SK-N-SH (cell line): ENCODE measurements around the gene TMEM213. TPM values are rescaled to one million over a fixed set of nuclear protein-coding genes. Genes with fewer than 3 reads are reported as not detected.

Experiments used
- CTCF ChIA-PET: fragments of 300-600, 350-600 bp; formaldehyde crosslinking; extraction: SDS; loops from one replicate; lab custom pipeline; 2021; lab: Yijun Ruan, JAX
- POLR2A ChIA-PET: fragments of 350-600 bp; sonication (Branson Sonifier 250); formaldehyde crosslinking; extraction: SDS; loops from one replicate; lab custom pipeline; 2020; ENCODE audit warnings: antibody characterized with exemption, inconsistent platforms; lab: Yijun Ruan, JAX
- DNase-seq: peaks from one replicate; pipeline ENCODE4 v3.0.0; 2012
- H2AFZ ChIP-seq: fragments of 200-600 bp; sonication (generic); 2 replicates; pipeline ENCODE4 v1.8.1; 2016; ENCODE audit warnings: antibody characterized with exemption, mild to moderate bottlenecking, low read depth
- H3F3A ChIP-seq: fragments of 200-600 bp; sonication (generic); replicated peaks from 2 replicates; pipeline ENCODE3; 2016; ENCODE audit warnings: antibody characterized with exemption, mild to moderate bottlenecking; ENCODE audit not compliant: insufficient read depth
- H3K27ac ChIP-seq, 2 experiments: fragments of 200-500 bp in 1 of 2; fragments of 200-600 bp in 1 of 2; sonication (Bioruptor generic) in 1 of 2; sonication (generic), shearing (Covaris generic) in 1 of 2; 2 replicates each; pipeline versions ENCODE4 v1.5.1 to v1.6.1; 2014 to 2016; ENCODE audit warnings: low read depth in 2 of 2, inconsistent platforms in 1 of 2, low read length in 1 of 2, mild to moderate bottlenecking in 1 of 2, mixed read lengths in 1 of 2
- H3K27me3 ChIP-seq: fragments of 200-600 bp; sonication (generic), shearing (Covaris generic); 2 replicates; pipeline ENCODE4 v1.6.1; 2016; ENCODE audit warnings: mixed run types; ENCODE audit not compliant: insufficient read depth
- H3K36me3 ChIP-seq, 2 experiments: fragments of 200-500 bp in 1 of 2; fragments of 200-600 bp in 1 of 2; sonication (Bioruptor generic) in 1 of 2; sonication (generic) in 1 of 2; replicated peaks in 1 of 2; 2 replicates each; pipeline versions ENCODE3 to v1.5.1; 2014 to 2016; ENCODE audit warnings: low read length in 1 of 2, mild to moderate bottlenecking in 1 of 2; ENCODE audit not compliant: insufficient read depth in 2 of 2, control insufficient read depth in 1 of 2
- H3K4me1 ChIP-seq, 2 experiments: fragments of 200-500 bp in 1 of 2; fragments of 200-600 bp in 1 of 2; sonication (Bioruptor generic) in 1 of 2; sonication (generic), shearing (Covaris generic) in 1 of 2; 2 replicates each; pipeline versions ENCODE4 v1.5.1 to v1.6.1; 2014 to 2016; ENCODE audit warnings: low read depth in 1 of 2, low read length in 1 of 2, mixed run types in 1 of 2; ENCODE audit not compliant: insufficient read depth in 2 of 2, control insufficient read depth in 1 of 2
- H3K4me2 ChIP-seq: fragments of 200-600 bp; sonication (generic), shearing (Covaris generic); 2 replicates; pipeline ENCODE4 v1.6.1; 2017; ENCODE audit warnings: mixed run types
- H3K4me3 ChIP-seq, 2 experiments: fragments of 200-500 bp in 1 of 2; fragments of 200-600 bp in 1 of 2; sonication (Bioruptor generic) in 1 of 2; sonication (generic), shearing (Covaris generic) in 1 of 2; 2 replicates each; pipeline versions ENCODE4 v1.5.1 to v1.8.1; 2014 to 2016; ENCODE audit warnings: low read depth in 2 of 2, inconsistent platforms in 1 of 2, low read length in 1 of 2, mild to moderate bottlenecking in 1 of 2, mixed read lengths in 1 of 2, moderate library complexity in 1 of 2
- H3K79me2 ChIP-seq: fragments of 200-600 bp; sonication (generic); 2 replicates; pipeline ENCODE4 v1.8.1; 2017; ENCODE audit warnings: mild to moderate bottlenecking; ENCODE audit not compliant: insufficient read depth
- H3K9ac ChIP-seq: fragments of 200-600 bp; sonication (generic); 2 replicates; pipeline ENCODE4 v1.6.1; 2017; ENCODE audit warnings: mixed run types
- H3K9me2 ChIP-seq: fragments of 200-600 bp; sonication (generic); 2 replicates; pipeline ENCODE4 v1.6.1; 2017; ENCODE audit warnings: mixed run types
- H3K9me3 ChIP-seq: fragments of 200-600 bp; sonication (generic); 2 replicates; pipeline ENCODE4 v1.6.1; 2017; ENCODE audit warnings: mixed run types, mild to moderate bottlenecking, moderate library complexity
- H4K20me1 ChIP-seq: fragments of 200-600 bp; sonication (generic); 2 replicates; pipeline ENCODE4 v1.6.1; 2017; ENCODE audit warnings: mild to moderate bottlenecking, mixed run types; ENCODE audit not compliant: insufficient read depth
- FOSL2 ChIP-seq: IDR thresholded peaks from 2 replicates; pipeline ENCODE4 v1.4.0; 2012; ENCODE audit warnings: low read depth, mild to moderate bottlenecking, moderate library complexity, borderline replicate concordance
- MXI1 ChIP-seq: IDR thresholded peaks from 2 replicates; pipeline ENCODE4 v1.6.1; 2012; ENCODE audit warnings: mild to moderate bottlenecking, low read depth, low read length, improper control_type of control experiment
- NFIC ChIP-seq: IDR thresholded peaks from 2 replicates; pipeline ENCODE4 v1.4.0; 2012; ENCODE audit warnings: borderline replicate concordance
- NRF1 ChIP-seq: IDR thresholded peaks from 2 replicates; pipeline ENCODE4 v1.6.1; 2012; ENCODE audit warnings: low read depth, mild to moderate bottlenecking, low read length
- RFX5 ChIP-seq: IDR thresholded peaks from 2 replicates; pipeline ENCODE4 v1.6.1; 2012; ENCODE audit warnings: mild to moderate bottlenecking, improper control_type of control experiment, low read length
- RXRA ChIP-seq: IDR thresholded peaks from 2 replicates; pipeline ENCODE4 v1.4.0; 2012; ENCODE audit warnings: low read depth, mild to moderate bottlenecking, borderline replicate concordance
- SMC3 ChIP-seq: IDR thresholded peaks from 2 replicates; pipeline ENCODE4 v1.6.1; 2012; ENCODE audit warnings: low read depth, low read length, improper control_type of control experiment
- TAF1 ChIP-seq: IDR thresholded peaks from 2 replicates; pipeline ENCODE4 v1.6.1; 2012; ENCODE audit warnings: low read depth, mild to moderate bottlenecking, low read length, moderate library complexity, borderline replicate concordance
- WGBS: methylation state at CpG from one replicate; pipeline ENCODE4 v1.1.6; 2017; ENCODE audit warnings: low lambda C conversion rate; 5-methylcytosine and 5-hydroxymethylcytosine counted together
- polyA plus RNA-seq, 3 experiments: library from polyadenylated mRNA; depleted of rRNA; stranded (reverse); fragments of >200 nt; gene quantifications; 2 replicates each; pipeline ENCODE4 v1.2.3, GENCODE V29; 2012
- TF ChIP-seq, protein P1 (sequence below): fragments of 150-350 bp; IDR thresholded peaks from 2 replicates; pipeline ENCODE4 v1.6.1; 2016; ENCODE audit warnings: mild to moderate bottlenecking, low read depth, low read length
- TF ChIP-seq, protein P2 (sequence below): fragments of 200-600 bp; sonication (generic); IDR thresholded peaks from 2 replicates; pipeline ENCODE4 v1.6.1; 2017; ENCODE audit warnings: antibody characterized with exemption, mild to moderate bottlenecking, moderate library complexity

TMEM213 gene
- polyA plus RNA-seq, 1 of the 3 experiments (the other 2 are of a cell fraction) = not detected

- Histone ChIP-seq H3K4me2 (no peak overlapping the region), H3K9ac (no peak overlapping the region), H3K27ac (no peak overlapping the region), H3K9me3 (no peaks in the 10 kb centered on the region), H3K27me3 (no peaks in the 10 kb centered on the region), H3K4me3 (no peak overlapping the region), H3K4me1 (peaks cover 0 to 6% of the 10 kb centered on the region in 2 experiments; a peak in 2 of 4 replicates), H4K20me1 (no peaks in the 10 kb centered on the region), H3K79me2 (no peaks in the 10 kb centered on the region), H2AFZ (no peak overlapping the region), H3K9me2 (no peaks in the 10 kb centered on the region), H3K36me3 (peaks cover 25 to 29% of the 10 kb centered on the region in 2 experiments), H3F3A (peaks cover 5% of the 10 kb centered on the region)
- 90% methylated on average over 14 of the region's 14 CpGs for WGBS
- TF ChIP-seq RXRA (no peak), FOSL2 (no peak), MXI1 (no peak), SMC3 (no peak)
- CTCF ChIA-PET = interaction anchor here (1.0 to 7.3 kb wide), 3 partner anchors 11 to 206 kb away, joined by 3 to 57 read pairs (median 6); no protein-coding TSS in a partner anchor
- DNase-seq = no peak
- POLR2A ChIA-PET = no interaction called here
Observed at GRCh38 chr7:138868711-138869110, 70.9 kb downstream of the TMEM213 start.

DNA sequence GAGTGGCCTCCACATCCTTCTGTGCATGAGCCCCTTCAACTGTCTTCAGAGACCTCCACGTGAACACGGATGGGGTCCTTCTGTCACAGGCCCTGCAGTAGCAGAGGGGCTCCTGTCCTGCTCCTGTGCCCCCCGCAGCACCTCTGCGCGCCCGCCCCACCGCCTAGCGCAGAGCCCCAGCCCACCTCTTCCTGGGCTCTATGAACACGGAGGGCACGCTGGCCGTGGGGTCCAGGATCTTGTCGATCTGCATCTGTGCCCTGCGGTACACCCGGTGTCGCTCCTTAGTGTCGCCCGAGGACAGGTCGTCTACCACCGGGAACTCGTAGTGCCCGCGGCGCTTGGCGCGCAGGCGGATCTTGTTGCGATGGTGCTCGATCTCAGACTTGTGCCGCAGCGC, 71.6 kb downstream of the TMEM213 start:
- Histone ChIP-seq H3K27ac (no peak overlapping the region), H4K20me1 (no peaks in the 10 kb centered on the region), H3K9me2 (no peaks in the 10 kb centered on the region), H3K9ac (no peak overlapping the region), H3K27me3 (no peaks in the 10 kb centered on the region), H3K4me3 (no peak overlapping the region), H3K9me3 (no peaks in the 10 kb centered on the region), H2AFZ (no peak overlapping the region), H3K79me2 (no peaks in the 10 kb centered on the region), H3F3A (peaks cover 5% of the 10 kb centered on the region), H3K36me3 (peaks cover 21 to 24% of the 10 kb centered on the region in 2 experiments), H3K4me2 (no peak overlapping the region), H3K4me1 (peaks cover 0 to 6% of the 10 kb centered on the region in 2 experiments; a peak in 2 of 4 replicates)
- POLR2A ChIA-PET = no interaction called here
- WGBS = 98% methylated on average over 29 of the region's 30 CpGs
- no peak for DNase-seq
- TF ChIP-seq TAF1 (no peak), NFIC (no peak), RFX5 (no peak), NRF1 (no peak)
- TF ChIP-seq, protein P1, sequence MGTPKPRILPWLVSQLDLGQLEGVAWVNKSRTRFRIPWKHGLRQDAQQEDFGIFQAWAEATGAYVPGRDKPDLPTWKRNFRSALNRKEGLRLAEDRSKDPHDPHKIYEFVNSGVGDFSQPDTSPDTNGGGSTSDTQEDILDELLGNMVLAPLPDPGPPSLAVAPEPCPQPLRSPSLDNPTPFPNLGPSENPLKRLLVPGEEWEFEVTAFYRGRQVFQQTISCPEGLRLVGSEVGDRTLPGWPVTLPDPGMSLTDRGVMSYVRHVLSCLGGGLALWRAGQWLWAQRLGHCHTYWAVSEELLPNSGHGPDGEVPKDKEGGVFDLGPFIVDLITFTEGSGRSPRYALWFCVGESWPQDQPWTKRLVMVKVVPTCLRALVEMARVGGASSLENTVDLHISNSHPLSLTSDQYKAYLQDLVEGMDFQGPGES = no peak
- TF ChIP-seq, protein P2, sequence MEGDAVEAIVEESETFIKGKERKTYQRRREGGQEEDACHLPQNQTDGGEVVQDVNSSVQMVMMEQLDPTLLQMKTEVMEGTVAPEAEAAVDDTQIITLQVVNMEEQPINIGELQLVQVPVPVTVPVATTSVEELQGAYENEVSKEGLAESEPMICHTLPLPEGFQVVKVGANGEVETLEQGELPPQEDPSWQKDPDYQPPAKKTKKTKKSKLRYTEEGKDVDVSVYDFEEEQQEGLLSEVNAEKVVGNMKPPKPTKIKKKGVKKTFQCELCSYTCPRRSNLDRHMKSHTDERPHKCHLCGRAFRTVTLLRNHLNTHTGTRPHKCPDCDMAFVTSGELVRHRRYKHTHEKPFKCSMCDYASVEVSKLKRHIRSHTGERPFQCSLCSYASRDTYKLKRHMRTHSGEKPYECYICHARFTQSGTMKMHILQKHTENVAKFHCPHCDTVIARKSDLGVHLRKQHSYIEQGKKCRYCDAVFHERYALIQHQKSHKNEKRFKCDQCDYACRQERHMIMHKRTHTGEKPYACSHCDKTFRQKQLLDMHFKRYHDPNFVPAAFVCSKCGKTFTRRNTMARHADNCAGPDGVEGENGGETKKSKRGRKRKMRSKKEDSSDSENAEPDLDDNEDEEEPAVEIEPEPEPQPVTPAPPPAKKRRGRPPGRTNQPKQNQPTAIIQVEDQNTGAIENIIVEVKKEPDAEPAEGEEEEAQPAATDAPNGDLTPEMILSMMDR = no peak
- CTCF ChIA-PET = interaction anchor here (7.3 kb wide), 1 partner anchor 16 kb away, joined by 57 read pairs; no protein-coding TSS in a partner anchor
